ENCODE measurements around the gene ARL3.

- TF ChIP-seq EZH2 (IDR thresholded peaks at IDR 0.05) (no peak), CTCF (IDR thresholded peaks at IDR 0.05 in 2 of 3, conservative IDR thresholded peaks at IDR 0.05 in 1 of 3; ENCODE audit: borderline replicate concordance in 1 of 3, insufficient read depth in 1 of 3, low read depth in 2 of 3, low read length in 2 of 3) (no peak), ZFX (IDR thresholded peaks at IDR 0.05) (no peak), MAX (IDR thresholded peaks at IDR 0.05) (no peak), TCF7L2 (IDR thresholded peaks at IDR 0.05; ENCODE audit: borderline replicate concordance, extremely low read depth, insufficient read depth, insufficient read length) (no peak), CEBPB (IDR thresholded peaks at IDR 0.05; ENCODE audit: low read depth) (no peak), YY1 (IDR thresholded peaks at IDR 0.05; ENCODE audit: extremely low read depth, insufficient replicate concordance, low read depth, low read length) (no peak), POLR2AphosphoS5 (IDR thresholded peaks at IDR 0.05; ENCODE audit: low read depth, low read length) (no peak), POLR2A (IDR thresholded peaks at IDR 0.05; ENCODE audit: borderline replicate concordance, extremely low read depth, insufficient read depth, insufficient read length) (no peak), RAD21 (IDR thresholded peaks at IDR 0.05; ENCODE audit: low read depth) (no peak), SIN3A (IDR thresholded peaks at IDR 0.05; ENCODE audit: low read depth) (no peak), JUND (IDR thresholded peaks at IDR 0.05) (no peak)
- TF ChIP-seq, protein P1, sequence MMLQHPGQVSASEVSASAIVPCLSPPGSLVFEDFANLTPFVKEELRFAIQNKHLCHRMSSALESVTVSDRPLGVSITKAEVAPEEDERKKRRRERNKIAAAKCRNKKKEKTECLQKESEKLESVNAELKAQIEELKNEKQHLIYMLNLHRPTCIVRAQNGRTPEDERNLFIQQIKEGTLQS (IDR thresholded peaks at IDR 0.05), result no peak
Measured at GRCh38 chr10:102654969-102655368, 59.2 kb downstream of the ARL3 start.

All from HCT116 (cell line).